ENCODE data around the gene COL18A1. TPM values are rescaled to one million over a fixed set of nuclear protein-coding genes. Genes with fewer than 3 reads are reported as not detected.

The COL18A1 gene
- polyA plus RNA-seq, 2 of the 4 experiments (the other 2 are of a cell fraction): 17.3 to 88.4 TPM

GRCh38 chr21:45377325-45377709, 27.6 kb upstream of the COL18A1 start:
- ChIA-PET POLR2A (no interaction called here), CTCF (no interaction called here)
- TF ChIP-seq EHF (CRISPR knock-in tag; IDR thresholded peaks at IDR 0.05) (no peak), E2F6 (IDR thresholded peaks at IDR 0.05; ENCODE audit: borderline replicate concordance, low read depth) (no peak), HDAC2 (IDR thresholded peaks at IDR 0.05) (no peak), RAD21 (conservative IDR thresholded peaks at IDR 0.05 in 1 of 2, IDR thresholded peaks at IDR 0.05 in 1 of 2) (no peak), EP300 (IDR thresholded peaks at IDR 0.05) (no peak), KDM5A (IDR thresholded peaks at IDR 0.05) (no peak), EHMT2 (IDR thresholded peaks at IDR 0.05; ENCODE audit: low read depth) (no peak), PHF8 (IDR thresholded peaks at IDR 0.05; ENCODE audit: borderline replicate concordance, low read depth) (no peak), MAZ (IDR thresholded peaks at IDR 0.05; ENCODE audit: borderline replicate concordance, low read depth, low read length) (no peak), BCL3 (IDR thresholded peaks at IDR 0.05) (no peak), HOXA7 (CRISPR knock-in tag; IDR thresholded peaks at IDR 0.05) (no peak), NPAS2 (CRISPR knock-in tag; IDR thresholded peaks at IDR 0.05; ENCODE audit: borderline replicate concordance) (no peak), NFE2L2 (conservative IDR thresholded peaks at IDR 0.05; ENCODE audit: low read length) (no peak), FOSB (CRISPR knock-in tag; IDR thresholded peaks at IDR 0.05) (no peak), FOXS1 (CRISPR knock-in tag; IDR thresholded peaks at IDR 0.05) (no peak)
- TF ChIP-seq, protein P1, sequence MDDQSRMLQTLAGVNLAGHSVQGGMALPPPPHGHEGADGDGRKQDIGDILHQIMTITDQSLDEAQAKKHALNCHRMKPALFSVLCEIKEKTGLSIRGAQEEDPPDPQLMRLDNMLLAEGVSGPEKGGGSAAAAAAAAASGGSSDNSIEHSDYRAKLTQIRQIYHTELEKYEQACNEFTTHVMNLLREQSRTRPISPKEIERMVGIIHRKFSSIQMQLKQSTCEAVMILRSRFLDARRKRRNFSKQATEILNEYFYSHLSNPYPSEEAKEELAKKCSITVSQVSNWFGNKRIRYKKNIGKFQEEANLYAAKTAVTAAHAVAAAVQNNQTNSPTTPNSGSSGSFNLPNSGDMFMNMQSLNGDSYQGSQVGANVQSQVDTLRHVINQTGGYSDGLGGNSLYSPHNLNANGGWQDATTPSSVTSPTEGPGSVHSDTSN (IDR thresholded peaks at IDR 0.05): no peak
- TF ChIP-seq, protein P2, sequence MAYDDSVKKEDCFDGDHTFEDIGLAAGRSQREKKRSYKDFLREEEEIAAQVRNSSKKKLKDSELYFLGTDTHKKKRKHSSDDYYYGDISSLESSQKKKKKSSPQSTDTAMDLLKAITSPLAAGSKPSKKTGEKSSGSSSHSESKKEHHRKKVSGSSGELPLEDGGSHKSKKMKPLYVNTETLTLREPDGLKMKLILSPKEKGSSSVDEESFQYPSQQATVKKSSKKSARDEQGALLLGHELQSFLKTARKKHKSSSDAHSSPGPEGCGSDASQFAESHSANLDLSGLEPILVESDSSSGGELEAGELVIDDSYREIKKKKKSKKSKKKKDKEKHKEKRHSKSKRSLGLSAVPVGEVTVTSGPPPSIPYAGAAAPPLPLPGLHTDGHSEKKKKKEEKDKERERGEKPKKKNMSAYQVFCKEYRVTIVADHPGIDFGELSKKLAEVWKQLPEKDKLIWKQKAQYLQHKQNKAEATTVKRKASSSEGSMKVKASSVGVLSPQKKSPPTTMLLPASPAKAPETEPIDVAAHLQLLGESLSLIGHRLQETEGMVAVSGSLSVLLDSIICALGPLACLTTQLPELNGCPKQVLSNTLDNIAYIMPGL (CRISPR knock-in tag; IDR thresholded peaks at IDR 0.05; ENCODE audit: borderline replicate concordance): no peak
- TF ChIP-seq, protein P3, sequence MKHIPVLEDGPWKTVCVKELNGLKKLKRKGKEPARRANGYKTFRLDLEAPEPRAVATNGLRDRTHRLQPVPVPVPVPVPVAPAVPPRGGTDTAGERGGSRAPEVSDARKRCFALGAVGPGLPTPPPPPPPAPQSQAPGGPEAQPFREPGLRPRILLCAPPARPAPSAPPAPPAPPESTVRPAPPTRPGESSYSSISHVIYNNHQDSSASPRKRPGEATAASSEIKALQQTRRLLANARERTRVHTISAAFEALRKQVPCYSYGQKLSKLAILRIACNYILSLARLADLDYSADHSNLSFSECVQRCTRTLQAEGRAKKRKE (CRISPR knock-in tag; IDR thresholded peaks at IDR 0.05; ENCODE audit: low read depth): no peak
- WGBS (ENCODE audit: missing lambda C conversion rate): 90% methylated on average over 5 of the region's 5 CpGs
- FAIRE-seq (no peak), ATAC-seq (no peak), DNase-seq (ENCODE audit: low read depth in 1 of 2, low spot score in 1 of 2) (no peak)
- H3K4me2 ChIP-seq: no peak overlapping the region
- peaks cover 18% of the 10 kb centered on the region for H3K9me3 ChIP-seq
- no peak overlapping the region for H3K4me3 ChIP-seq
- H3K4me1 ChIP-seq: peaks cover 12% of the 10 kb centered on the region
- H3K27ac ChIP-seq: peak overlapping the region in 1 of 2 experiments; percentile 84; a peak in 2 of 6 replicates

- ATAC-seq (no peak), FAIRE-seq (no peak), DNase-seq (ENCODE audit: low read depth in 1 of 2, low spot score in 1 of 2) (no peak)
- CTCF ChIA-PET: no interaction called here
- H3K27ac ChIP-seq: peak overlapping the region; percentile 64 to 84; a peak in 4 of 6 replicates
- WGBS (ENCODE audit: missing lambda C conversion rate): 19% methylated on average over 2 of the region's 5 CpGs
- peaks cover 12% of the 10 kb centered on the region for H3K4me1 ChIP-seq
- no peak for TF ChIP-seq HOXB13 (CRISPR knock-in tag; IDR thresholded peaks at IDR 0.05; ENCODE audit: low read depth)
- H3K4me3 ChIP-seq: no peak overlapping the region
- H3K9me3 ChIP-seq: peaks cover 14% of the 10 kb centered on the region
- POLR2A ChIA-PET: no interaction called here
- H3K4me2 ChIP-seq: peak overlapping the region; percentile 27; the same call in 1 of the 3 replicates
These were observed 27.1 kb upstream of the COL18A1 start for GRCh38 chr21:45377866-45378257.

Data from A549 (cell line).